ENCODE measurements around the gene SLC22A5. TPM values are rescaled to one million over a fixed set of nuclear protein-coding genes. Genes with fewer than 3 reads are reported as not detected.

Gene SLC22A5
- total and polyA plus RNA-seq, 9 of the 15 experiments (the other 6 are each of a cell fraction or from before 2014, with no cell fraction given): 3.0 to 16.6 (median 8.3) TPM

GRCh38 chr5:132426525-132427138 lies 57.1 kb downstream of the SLC22A5 start (continued):
- no peak for TF ChIP-seq NONO (IDR thresholded peaks at IDR 0.05; ENCODE audit: low read depth in 2 of 2, low read length in 1 of 2)
- TF ChIP-seq POLR2AphosphoS5 (IDR thresholded peaks at IDR 0.05; ENCODE audit: control insufficient read depth, insufficient read depth, low read depth, low read length): peak; percentile 88
- no peak for TF ChIP-seq MYBL2 (IDR thresholded peaks at IDR 0.05; ENCODE audit: low read depth)
- no peak for TF ChIP-seq MYBL2 (CRISPR knock-in tag; IDR thresholded peaks at IDR 0.05; ENCODE audit: borderline replicate concordance)
- 0 out of 2 replicates have a peak, but pooled peaks have one; percentile 32 for TF ChIP-seq ZNF561 (CRISPR knock-in tag; conservative IDR thresholded peaks at IDR 0.05)
- TF ChIP-seq PRDM10 (IDR thresholded peaks at IDR 0.05; ENCODE audit: partially characterized antibody): peak; percentile 17
- no peak for TF ChIP-seq ATF2 (CRISPR knock-in tag; IDR thresholded peaks at IDR 0.05)
- TF ChIP-seq IFI16 (CRISPR knock-in tag; IDR thresholded peaks at IDR 0.05): no peak
- no peak for TF ChIP-seq ZFP30 (CRISPR knock-in tag; IDR thresholded peaks at IDR 0.05; ENCODE audit: borderline replicate concordance)
- TF ChIP-seq CHCHD3 (CRISPR knock-in tag; IDR thresholded peaks at IDR 0.05): no peak
- TF ChIP-seq DACH1 (IDR thresholded peaks at IDR 0.05; ENCODE audit: partially characterized antibody): peak; percentile 82
- TF ChIP-seq EGR1 (conservative IDR thresholded peaks at IDR 0.05): no peak
- TF ChIP-seq BMI1 (IDR thresholded peaks at IDR 0.05; ENCODE audit: low read length): peak; percentile 28; the same call in 1 of the 2 replicates
- TF ChIP-seq POLR2H (tag; IDR thresholded peaks at IDR 0.05; ENCODE audit: low read depth): no peak
- TF ChIP-seq AFF4 (CRISPR knock-in tag; IDR thresholded peaks at IDR 0.05): no peak
- TF ChIP-seq ZNF239 (CRISPR knock-in tag; IDR thresholded peaks at IDR 0.05): no peak
- no peak for TF ChIP-seq KLF6 (CRISPR knock-in tag; IDR thresholded peaks at IDR 0.05; ENCODE audit: borderline replicate concordance)
- TF ChIP-seq GABPB2 (CRISPR knock-in tag; conservative IDR thresholded peaks at IDR 0.05): no peak
- no peak for TF ChIP-seq HNRNPUL1 (IDR thresholded peaks at IDR 0.05; ENCODE audit: low read length)
- TF ChIP-seq KHSRP (IDR thresholded peaks at IDR 0.05): no peak
- TF ChIP-seq ZNF408 (CRISPR knock-in tag; IDR thresholded peaks at IDR 0.05; ENCODE audit: low read depth): no peak
